HG03378 (cell line): ENCODE measurements around the gene CLCF1.
"Not testable (repeated sequence)": the region's sequence is repeated elsewhere in the genome, so short reads cannot be mapped to it uniquely, and the experiment has no call there.

Experiments used
- ATAC-seq: cut with Tn5 transposase; IDR thresholded peaks from one replicate; pipeline ENCODE4 v1.9.1; 2021; ENCODE audit warnings: mild to moderate bottlenecking, moderate library complexity; ENCODE audit not compliant: unreplicated experiment

Gene CLCF1

GRCh38 chr11:67345247-67345919 lies 28.0 kb downstream of the CLCF1 start:
- ATAC-seq: no peak

- ATAC-seq: no peak
Measured at GRCh38 chr11:67344264-67344663, 29.1 kb downstream of the CLCF1 start.

- no peak for ATAC-seq
Measured at GRCh38 chr11:67337257-67337656, 36.1 kb downstream of the CLCF1 start.

GRCh38 chr11:67332081-67332691 lies 41.2 kb downstream of the CLCF1 start:
- ATAC-seq: no peak

- no peak for ATAC-seq
Measured at GRCh38 chr11:67323526-67323925, 49.9 kb downstream of the CLCF1 start.

GRCh38 chr11:67322049-67322448 lies 51.3 kb downstream of the CLCF1 start:
- no peak for ATAC-seq

GRCh38 chr11:67321313-67321871 lies 52.0 kb downstream of the CLCF1 start:
- ATAC-seq: no peak

- no peak for ATAC-seq
Measured at GRCh38 chr11:67320691-67321090, 52.7 kb downstream of the CLCF1 start.

- no peak for ATAC-seq
Measured at GRCh38 chr11:67320011-67320410, 53.4 kb downstream of the CLCF1 start.

GRCh38 chr11:67318876-67319275 lies 54.5 kb downstream of the CLCF1 start:
- not testable (repeated sequence) for ATAC-seq

- ATAC-seq: peak; percentile 8
Measured at GRCh38 chr11:67317888-67318555, 55.4 kb downstream of the CLCF1 start.

- peak; percentile 77 for ATAC-seq
Measured at GRCh38 chr11:67317205-67317887, 56.1 kb downstream of the CLCF1 start.

- no peak for ATAC-seq
Measured at GRCh38 chr11:67316882-67317204, 56.6 kb downstream of the CLCF1 start.

GRCh38 chr11:67315325-67315909 lies 58.0 kb downstream of the CLCF1 start:
- ATAC-seq: no peak

GRCh38 chr11:67314218-67314617 lies 59.2 kb downstream of the CLCF1 start:
- no peak for ATAC-seq
